Right ventricle myocardium superior (tissue), 1 donor: ENCODE data around the gene IL6R. TPM values are rescaled to one million over a fixed set of nuclear protein-coding genes. Genes with fewer than 3 reads are reported as not detected.

Experiments
- ATAC-seq: fragments of 200-7000 bp; cut with Tn5 transposase; one replicate; pipeline ENCODE4 v1.9.1; 2020; ENCODE audit warnings: mild to moderate bottlenecking; ENCODE audit not compliant: poor library complexity
- DNase-seq: peaks from one replicate; pipeline ENCODE4 v3.0.0-alpha.2; 2020
- intact Hi-C: fragments of 100-400 bp; cut with DNase I; formaldehyde crosslinking; loops from one replicate; pipeline ENCODE4 v1.11.2; 2022
- total RNA-seq: library from RNA; stranded (reverse); fragmentation: NEBNext Ultra II Directional; extraction: Animal tissue kit (Norgen Biotek cat#: 25700); gene quantifications from one replicate; pipeline ENCODE4 v1.2.1, GENCODE V29; 2021
- donor health status: DM: no; HTN: yes; CAD: no; lungs with severe emphysema.

The IL6R gene
- total RNA-seq, 1 donor from 2014 or later: 10.3 TPM

DNA sequence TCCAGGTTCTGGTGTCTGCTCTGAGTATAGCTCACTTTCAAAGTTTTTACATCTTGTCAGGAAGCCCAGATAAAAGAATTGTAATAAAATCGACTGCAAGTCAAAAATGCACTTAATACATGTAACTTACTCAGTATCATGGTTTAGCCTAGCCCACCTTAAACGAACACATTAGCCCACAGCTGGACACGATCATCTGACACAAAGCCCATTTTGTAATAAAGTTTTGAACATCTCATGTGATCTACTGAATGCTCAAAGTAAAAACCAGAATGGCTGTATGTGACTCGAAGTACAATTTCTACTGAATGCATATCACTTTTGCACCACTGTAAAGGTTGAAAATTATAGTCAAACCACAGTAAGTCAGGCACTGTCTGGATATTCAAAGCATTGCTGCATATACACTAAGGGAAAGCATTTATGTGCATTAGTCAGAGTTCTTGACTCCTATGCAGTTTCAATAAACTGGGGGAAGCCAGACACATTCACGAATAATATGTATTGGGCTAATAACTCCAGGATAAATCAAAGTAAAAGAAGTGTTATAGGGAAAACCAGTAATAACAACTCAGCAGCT lies 84.6 kb downstream of the IL6R start:
- no peak for DNase-seq
- ATAC-seq: no peak
- intact Hi-C loops: loop anchor here (10.0 kb wide), 1 partner anchor 385 kb away; the partner anchor contains the start of gene KCNN3

DNA sequence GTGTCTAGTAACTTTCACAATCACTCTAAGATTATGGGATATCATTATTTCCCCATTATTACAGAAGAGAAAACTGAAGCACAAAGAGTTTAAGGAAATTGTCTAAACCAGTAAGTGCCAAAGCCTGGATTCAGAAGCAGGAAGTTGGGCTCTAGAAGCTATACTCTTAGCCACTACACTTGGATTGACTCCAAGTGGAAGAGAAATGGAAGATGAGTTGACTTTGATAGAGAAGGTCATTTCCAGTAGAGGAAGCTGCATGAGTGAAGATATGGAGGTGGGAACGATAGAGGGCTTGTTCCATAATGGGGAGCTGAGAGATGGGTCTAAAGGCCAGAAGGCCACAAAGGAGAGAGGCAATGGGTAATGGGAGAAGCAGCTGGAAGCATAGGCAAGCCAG lies 85.2 kb downstream of the IL6R start:
- intact Hi-C loops: no loop called here
- ATAC-seq (peak; percentile 35), DNase-seq (no peak)

DNA sequence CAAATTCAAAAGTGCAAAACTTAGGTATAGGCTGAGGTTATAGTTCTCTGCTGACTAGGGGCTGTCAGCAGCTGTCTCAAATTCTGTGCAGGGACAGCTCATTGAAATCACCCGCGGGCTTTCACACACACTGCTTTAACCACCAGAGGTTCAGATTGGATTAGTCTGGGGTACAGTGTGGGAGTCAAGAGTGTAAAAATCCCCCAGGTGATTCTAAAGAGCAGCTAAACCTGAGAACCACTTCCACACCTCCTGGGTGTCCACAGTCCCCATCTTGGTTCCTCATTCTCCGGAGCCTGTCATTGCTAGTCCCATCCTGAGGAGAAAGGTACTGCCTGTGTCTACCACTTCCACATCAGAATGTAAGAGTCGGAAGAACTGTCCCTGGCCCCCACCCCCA lies 87.0 kb downstream of the IL6R start:
- ATAC-seq (no peak), DNase-seq (no peak)
- intact Hi-C loops: no loop called here

DNA sequence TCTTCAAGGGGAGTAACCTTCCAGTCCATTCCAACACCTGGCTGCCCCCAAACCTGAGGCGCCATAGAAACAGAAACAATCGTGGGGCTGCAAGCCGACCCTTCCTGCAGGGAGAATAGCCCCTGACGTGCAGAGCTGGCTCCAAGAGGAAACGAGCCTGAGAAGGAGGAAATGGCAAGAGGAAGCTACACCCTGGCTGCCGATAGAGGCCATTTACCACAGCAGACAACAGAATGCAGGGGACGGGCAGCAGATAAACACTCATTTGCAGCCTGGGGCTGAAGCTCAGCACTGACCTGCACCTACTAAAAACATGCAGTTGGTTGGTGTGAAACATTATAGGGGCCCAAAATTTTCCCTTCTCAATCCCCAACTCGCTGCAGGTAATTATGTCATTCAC lies 88.1 kb downstream of the IL6R start:
- intact Hi-C loops: no loop called here
- ATAC-seq: peak; percentile 70
- DNase-seq: peak; percentile 61

DNA sequence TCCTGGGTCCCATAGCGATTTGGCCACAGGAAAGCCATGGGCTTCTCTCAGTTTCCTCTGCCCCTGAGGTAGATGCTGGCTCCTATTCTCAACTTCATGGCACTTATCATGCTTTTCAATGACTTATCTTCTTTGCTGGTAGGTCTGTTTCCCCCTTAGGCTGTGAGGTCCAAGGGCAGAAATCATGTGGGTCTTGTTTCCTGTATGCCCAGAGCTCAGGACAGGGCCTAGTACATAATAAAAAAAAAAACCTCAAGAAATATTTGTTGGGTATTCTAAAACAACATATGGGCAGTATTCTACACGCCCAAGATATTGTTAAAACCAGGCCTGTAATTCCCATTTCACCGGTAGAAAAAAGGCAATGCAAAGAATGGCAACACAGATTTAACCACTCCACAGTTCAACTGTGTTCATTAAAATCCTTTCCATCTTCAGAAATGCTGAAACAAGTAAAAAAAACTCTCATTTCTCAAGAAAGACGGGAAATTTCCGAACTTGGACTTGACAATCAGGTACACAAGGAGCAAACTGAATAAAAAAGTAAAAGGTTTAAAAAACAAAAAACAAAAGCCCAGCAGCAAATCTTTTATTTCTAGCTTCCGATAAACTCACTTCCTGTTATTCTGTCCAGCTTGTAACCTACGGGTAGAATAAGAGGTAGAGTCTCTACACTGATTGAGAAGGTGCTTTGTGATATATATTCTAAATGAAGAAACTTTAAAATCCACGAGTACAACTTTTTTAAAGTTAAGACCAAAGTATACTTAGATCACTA lies 90.5 kb downstream of the IL6R start:
- ATAC-seq (no peak), DNase-seq (no peak)
- intact Hi-C loops: no loop called here

DNA sequence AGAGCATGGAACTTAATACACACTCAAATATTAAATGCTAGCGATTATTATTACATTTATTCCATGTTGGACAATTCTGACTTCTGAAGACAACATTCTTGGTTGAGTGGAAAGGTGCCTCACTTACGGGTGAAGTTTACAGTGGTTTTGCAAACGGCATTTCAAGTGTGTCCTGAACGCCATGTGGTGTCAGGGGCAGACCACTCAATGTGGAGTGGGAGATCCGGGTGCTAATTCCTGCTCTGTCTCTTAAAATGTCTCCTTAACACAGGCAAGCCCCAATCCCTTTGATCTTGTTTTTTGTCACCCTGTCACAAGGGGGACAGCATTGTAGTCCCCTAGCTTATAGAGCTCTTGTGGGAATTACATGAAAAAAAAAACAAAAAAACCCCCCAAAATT lies 91.2 kb downstream of the IL6R start:
- ATAC-seq (no peak), DNase-seq (no peak)
- intact Hi-C loops: no loop called here

DNA sequence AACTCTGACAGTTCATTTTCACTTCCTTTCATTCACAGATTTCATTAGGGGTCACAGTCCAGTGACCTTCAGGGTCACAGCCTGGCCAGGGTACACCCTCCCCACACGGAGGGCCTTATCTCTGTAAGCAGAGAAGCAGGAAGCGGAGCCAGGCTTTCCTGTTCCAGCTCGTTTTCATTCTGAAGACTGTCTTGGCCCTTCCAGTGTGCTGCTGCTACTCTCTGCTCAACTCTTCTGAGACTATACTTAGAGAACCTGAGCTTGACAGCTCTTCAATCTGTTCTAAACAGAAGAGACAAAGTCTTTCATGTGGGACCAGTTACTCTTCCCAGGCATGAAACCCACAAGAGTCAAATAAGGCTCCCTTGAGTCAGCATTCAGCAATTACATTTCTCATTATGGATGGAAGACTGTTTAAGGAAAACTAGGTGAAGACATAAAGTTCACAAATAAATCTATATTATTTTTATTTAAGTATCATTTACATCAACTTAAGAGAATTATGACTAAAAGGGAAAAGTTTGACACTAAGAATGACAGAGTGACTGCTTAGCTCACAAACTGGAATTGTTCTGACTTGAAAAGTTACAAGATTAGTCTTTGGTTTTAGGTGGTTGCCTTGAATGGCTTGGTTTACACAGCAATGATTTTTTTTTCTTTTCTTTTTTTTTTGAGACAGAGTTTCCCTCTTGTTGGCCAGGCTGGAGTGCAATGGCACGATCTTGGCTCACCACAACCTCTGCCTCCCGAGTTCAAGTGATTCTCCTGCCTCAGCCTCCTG lies 92.1 kb downstream of the IL6R start:
- peak; percentile 41 for ATAC-seq
- peak; percentile 53 for DNase-seq
- intact Hi-C loops: no loop called here

DNA sequence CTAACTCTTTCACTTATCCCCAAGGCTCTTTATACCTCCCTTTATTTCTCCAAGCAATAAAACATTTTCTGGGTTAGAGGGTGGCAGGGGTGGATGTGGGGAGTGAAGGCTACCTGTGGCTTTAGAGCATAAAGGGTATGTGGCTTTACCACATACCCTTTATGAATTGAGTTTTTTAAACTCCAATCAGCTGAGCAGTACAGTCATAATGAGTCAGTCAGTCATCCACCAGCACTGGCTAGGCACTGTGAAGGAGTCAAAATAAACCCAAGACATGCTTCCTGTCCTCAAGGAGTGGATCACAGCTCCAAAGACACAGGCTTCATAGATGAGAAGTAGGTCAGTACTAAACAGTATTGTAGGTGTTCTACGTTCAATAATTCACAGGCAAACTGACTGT lies 94.3 kb downstream of the IL6R start:
- ATAC-seq (no peak), DNase-seq (no peak)
- intact Hi-C loops: no loop called here

DNA sequence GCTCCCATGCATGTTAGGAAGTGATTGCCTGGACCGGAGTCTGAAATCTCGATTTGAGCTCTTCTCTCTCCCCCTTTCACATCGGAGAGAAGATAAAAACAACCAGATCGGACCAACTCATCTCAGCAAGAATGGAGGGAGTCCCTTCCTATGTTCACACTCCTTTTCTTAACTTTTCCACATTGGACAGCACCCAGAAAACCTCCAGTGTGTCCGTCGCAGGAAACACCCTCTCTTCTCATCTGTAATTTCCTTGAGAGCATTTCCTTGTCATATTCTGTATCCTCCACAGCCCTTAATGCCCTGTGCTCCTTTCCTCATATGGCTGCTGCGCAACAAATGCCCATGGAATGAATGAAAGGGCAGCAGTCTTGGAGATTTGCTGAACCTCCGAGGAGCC lies 95.4 kb downstream of the IL6R start:
- no peak for DNase-seq
- intact Hi-C loops: no loop called here
- ATAC-seq: no peak

DNA sequence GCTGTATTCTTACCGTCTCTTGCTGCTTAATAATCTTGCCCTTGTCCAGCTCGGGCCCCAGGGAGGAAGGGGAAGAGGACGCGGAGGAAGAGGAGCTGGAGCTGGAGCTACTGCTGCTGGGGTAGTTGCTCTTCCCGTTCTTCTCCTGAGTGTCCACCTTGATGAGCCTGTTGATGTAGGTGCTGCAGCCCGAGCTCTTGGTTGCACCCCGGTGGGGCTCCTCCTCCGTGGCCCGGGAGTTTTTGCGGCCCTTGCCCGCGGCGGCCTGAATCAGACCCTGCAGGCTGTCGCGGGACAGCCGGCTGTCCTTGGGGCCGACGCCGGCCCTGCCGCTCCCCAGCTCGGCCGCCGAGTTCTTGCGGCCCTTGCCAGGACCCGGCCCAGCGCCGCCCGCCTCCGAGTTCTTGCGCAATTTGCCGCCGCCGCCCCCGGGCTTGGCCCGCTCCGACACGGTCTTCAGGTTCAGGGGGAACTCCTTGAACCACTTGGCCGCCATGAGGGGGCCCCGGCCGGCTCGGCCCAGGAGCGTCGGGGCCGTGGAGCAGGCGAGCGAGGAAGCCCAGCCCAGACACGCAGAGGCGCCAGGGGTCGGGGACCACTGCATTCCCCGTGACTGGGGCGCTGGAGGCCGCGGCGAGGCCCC lies 96.4 kb downstream of the IL6R start:
- ATAC-seq: peak; percentile 84
- DNase-seq: peak; percentile 80
- intact Hi-C loops: no loop called here

DNA sequence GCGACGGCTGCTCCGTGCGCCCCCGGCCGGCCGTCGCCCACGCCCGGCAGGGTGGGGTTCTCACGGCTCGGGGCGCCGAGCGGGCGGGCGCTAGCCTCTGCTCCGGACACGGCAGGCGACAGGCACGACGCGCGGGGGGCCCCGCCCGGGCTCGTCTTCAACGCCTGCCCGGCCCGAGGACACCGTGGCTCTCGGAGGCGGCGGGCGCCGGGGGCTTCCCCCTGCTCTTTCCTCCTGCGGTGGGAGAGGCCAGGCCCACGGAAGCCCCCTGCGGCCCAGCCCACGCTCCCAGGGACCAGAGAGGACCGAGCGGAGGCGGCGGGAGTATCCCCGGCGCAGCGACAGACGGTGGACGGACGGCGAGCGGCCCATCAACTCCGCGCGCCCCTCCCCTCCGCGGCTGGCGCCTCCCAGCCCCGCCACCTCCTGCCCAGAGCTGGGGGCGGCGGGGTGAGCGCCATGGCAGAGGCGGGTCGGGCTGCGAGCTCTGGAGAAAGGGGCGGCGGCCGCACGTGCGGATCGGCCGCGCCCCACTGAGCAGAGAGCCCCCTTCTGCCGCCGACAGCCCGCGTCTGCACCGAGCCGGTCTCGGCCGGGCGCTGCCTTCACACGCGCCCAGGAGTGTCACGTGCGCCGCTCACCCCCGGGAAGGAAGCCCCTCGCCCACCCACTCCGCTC lies 97.1 kb downstream of the IL6R start, which contains the start of the genes SHE and TDRD10:
Gene SHE, minus strand, starts transcription at position 347 of the 678 bp plus-strand sequence. CDS start 386 bp downstream, outside the sequence.
Gene TDRD10, plus strand, starts transcription at position 154 of the 678 bp plus-strand sequence. CDS start 4,685 bp downstream, outside the sequence.
- intact Hi-C loops: no loop called here
- DNase-seq: peak; percentile 75
- ATAC-seq: peak; percentile 69

DNA sequence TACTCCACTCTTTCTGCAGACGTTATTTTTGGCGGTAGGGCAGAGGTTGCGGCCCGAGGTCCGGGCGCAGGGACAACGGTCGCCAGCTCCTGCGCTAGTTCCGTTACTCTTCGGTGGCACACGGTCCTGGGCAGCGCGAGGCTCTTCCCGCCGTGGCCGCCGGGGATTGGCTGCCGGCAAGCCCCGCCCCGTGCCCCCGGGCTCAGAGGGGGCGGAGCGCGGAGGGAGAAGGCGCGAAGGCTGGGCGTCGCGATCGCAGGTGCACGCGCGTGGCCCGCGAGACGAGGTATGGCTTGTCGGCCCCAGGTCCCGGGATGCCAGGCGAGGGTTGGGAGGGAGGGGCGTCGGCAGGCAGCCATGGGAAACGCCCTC lies 97.6 kb downstream of the IL6R start:
- intact Hi-C loops: no loop called here
- ATAC-seq (peak; percentile 58), DNase-seq (peak; percentile 46)

DNA sequence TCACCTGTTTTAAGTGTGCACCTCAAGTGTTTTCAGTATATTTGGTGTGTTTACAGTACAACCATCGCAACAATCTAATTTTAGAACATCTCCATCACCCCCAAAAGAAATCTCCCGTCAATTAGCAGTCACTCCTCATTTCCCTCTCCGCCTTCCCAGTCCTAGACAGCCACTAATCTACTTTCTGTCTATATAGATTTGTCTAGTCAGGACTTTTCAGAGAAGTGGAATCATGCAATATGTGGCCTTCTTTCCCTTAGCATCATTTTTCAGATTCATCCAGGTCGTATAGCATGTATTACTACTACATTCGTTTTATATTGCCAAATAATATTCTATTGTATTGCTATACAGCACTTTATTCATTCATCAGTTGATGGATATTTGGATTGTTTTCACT lies 98.8 kb downstream of the IL6R start:
- DNase-seq: no peak
- intact Hi-C loops: no loop called here
- ATAC-seq: no peak

DNA sequence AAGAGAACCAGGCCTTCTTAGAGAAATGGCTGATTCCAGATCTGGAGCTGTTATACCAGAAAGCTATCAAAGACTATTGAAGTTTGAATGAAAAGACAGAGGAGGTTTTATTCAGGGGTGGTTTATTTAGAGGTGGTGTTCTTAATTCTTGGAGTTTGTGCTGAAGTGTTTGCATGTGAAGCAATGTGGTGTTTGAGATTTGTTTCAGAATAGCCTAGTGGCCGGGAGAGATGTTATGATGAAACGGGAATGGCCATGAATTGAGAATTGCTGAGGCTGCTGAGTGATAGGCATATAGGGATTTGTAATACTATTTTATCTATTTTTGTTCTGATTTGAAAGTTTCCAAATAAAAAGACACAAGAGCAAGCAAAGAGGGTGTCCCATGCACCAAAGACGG lies 107.6 kb downstream of the IL6R start:
- ATAC-seq: no peak
- intact Hi-C loops: no loop called here

DNA sequence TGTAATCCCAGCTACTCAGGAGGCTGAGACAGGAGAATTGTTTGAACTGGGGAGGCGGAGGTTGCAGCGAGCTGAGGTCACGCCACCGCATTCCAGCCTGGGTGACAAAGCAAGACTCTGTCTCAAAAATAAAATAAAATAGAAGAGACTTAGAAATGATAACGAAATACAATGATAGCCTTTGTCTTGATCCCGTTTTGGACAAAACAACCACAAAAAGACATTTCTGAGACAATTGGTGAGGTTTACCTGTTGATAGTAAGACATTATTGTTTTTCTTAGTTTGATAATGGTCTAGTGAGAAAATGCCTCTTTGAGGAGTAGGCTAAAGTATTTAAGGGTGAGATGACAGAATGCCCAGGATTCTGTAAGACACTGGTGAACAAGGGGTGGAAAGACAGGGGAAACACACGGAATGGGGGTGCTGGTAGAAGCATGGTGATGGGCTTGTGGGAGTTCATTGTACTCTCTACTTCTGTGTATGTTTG lies 109.0 kb downstream of the IL6R start:
- intact Hi-C loops: no loop called here
- DNase-seq: no peak
- no peak for ATAC-seq

More for the DNA sequence above, 107.6 kb downstream of the IL6R start:
- DNase-seq: no peak

DNA sequence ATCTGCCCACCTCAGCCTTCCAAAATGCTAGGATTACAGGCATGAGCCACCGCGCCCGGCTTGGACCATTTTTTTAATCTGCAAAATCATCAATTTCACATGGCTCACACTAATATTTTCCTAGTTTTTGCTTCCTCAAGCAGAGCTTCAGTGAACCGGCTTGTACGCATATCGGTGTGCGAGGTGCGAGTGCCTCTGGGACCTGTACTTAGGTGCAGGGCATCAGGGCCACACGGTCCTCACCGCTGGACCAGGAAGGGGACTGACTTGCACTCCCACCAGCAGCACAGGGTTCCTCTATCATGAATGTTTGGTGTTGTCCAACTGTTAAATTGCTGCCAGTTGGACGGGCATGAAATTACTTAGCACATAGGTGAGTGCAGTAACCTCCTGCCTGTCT lies 112.5 kb downstream of the IL6R start:
- ATAC-seq: no peak
- DNase-seq: no peak
- intact Hi-C loops: no loop called here
